Adipocyte (in vitro differentiated cells): ENCODE results near the gene SLC39A8.
"Not testable (repeated sequence)": the region's sequence is repeated elsewhere in the genome, so short reads cannot be mapped to it uniquely, and the experiment has no call there.

Source experiments
- DNase-seq: peaks from one replicate; pipeline ENCODE4 v3.0.0-alpha.2; 2015; ENCODE audit warnings: low read depth
- H3K27me3 ChIP-seq: replicated peaks from 2 replicates; pipeline ENCODE4 v1.7.0; 2013; ENCODE audit warnings: mild to moderate bottlenecking, low read length, moderate library complexity; ENCODE audit not compliant: control insufficient read depth, insufficient read depth
- H3K36me3 ChIP-seq: 2 replicates; pipeline ENCODE4 v1.7.0; 2013; ENCODE audit warnings: low read length, mild to moderate bottlenecking, moderate library complexity; ENCODE audit not compliant: control insufficient read depth, insufficient read depth, severe bottlenecking
- H3K4me1 ChIP-seq: 2 replicates; pipeline ENCODE4 v1.7.0; 2013; ENCODE audit warnings: mild to moderate bottlenecking, low read length, moderate library complexity; ENCODE audit not compliant: control insufficient read depth, insufficient read depth
- H3K4me3 ChIP-seq: 2 replicates; pipeline ENCODE4 v1.7.0; 2013; ENCODE audit warnings: mild to moderate bottlenecking, low read length, moderate library complexity
- H3K9ac ChIP-seq: 2 replicates; pipeline ENCODE4 v1.7.0; 2013; ENCODE audit warnings: mild to moderate bottlenecking, low read length, moderate library complexity
- H3K9me3 ChIP-seq: 2 replicates; pipeline ENCODE4 v1.7.0; 2013; ENCODE audit warnings: mild to moderate bottlenecking, low read length, moderate library complexity; ENCODE audit not compliant: control insufficient read depth

The SLC39A8 gene

DNA sequence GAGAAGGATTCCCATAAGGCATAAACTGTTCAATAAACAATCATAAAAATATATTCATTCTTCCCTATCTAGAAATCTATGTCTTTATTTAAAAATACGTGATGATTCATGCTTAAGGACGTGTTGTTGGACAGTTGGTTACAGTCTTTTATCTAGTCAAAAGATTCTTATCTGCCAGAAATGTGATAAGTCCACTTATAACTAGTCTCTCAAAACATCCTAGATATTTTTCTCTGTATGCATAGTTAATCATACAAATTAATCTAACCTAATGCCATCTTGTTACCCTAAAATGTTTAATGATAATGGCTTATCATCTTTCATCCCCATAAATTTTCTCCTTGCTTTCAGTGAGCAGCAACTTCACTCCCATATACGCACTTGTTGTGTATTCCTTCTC, 89.0 kb downstream of the SLC39A8 start:
- Histone ChIP-seq H3K9me3 (no peaks in the 10 kb centered on the region), H3K27me3 (no peaks in the 10 kb centered on the region), H3K9ac (no peak overlapping the region), H3K4me3 (no peak overlapping the region), H3K36me3 (no peaks in the 10 kb centered on the region), H3K4me1 (no peaks in the 10 kb centered on the region)
- DNase-seq, result no peak

DNA sequence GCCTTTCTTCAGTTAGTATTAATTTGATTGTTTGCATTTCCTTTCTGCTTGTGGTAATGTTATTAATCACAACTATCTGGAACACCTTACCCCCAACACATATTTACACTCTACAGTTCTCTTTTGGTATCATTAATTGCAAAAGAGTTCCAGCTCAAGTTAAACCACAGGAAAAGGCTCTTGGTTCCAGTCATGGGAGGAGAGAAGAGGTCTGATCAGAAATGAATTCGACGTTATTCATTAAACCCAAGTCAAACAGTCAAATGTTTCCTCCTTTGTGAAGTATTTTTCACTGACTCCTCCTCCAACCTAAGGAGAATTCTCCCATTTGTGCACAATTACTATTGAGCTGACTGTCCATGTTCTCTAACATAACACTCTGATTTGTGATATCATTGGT, 91.4 kb downstream of the SLC39A8 start:
- Histone ChIP-seq H3K9me3 (no peaks in the 10 kb centered on the region), H3K36me3 (no peaks in the 10 kb centered on the region), H3K4me1 (no peaks in the 10 kb centered on the region), H3K9ac (no peak overlapping the region), H3K4me3 (no peak overlapping the region), H3K27me3 (no peaks in the 10 kb centered on the region)
- DNase-seq, result no peak

DNA sequence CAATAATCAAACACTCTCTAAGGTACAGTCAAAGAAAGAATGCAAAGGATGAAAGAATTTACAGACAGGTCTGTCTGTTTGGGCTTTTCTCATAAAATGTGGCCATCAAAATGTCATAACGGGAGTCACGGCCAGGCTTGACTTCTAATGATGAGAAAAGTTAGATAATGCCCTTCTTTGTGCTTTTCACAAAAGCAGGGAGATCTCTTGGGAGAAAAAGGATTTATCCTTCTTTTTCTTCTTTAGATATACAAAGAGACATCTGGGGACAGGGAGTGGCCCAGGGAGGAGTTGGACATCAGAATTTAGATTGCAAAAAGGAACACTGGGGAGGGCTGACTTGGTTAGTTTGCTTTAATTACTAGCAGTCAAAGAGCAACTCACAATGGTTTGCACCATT, 93.1 kb downstream of the SLC39A8 start:
- Histone ChIP-seq H3K9ac (no peak overlapping the region), H3K4me1 (no peaks in the 10 kb centered on the region), H3K36me3 (no peaks in the 10 kb centered on the region), H3K4me3 (no peak overlapping the region), H3K27me3 (no peaks in the 10 kb centered on the region), H3K9me3 (no peaks in the 10 kb centered on the region)
- no peak for DNase-seq

DNA sequence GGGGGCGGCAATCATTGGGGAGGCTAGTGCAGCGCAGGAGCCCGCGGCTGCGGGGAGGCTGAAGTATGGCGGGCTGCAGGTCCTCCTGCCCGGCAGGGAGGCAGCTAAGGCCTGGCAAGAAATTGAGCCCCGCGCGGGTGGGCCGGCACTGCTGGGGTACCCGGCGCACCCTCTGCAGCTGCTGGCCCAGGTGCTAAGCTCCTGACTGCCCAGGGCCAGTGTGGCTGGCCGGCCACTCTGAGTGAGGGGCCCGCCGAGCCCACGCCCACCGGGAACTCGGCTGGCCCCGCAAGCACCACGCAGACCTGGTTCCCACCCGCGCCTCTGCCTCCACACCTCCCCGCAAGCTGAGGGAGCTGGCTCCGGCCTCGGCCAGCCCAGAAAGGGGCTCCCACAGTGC, 94.9 kb downstream of the SLC39A8 start:
- H3K4me3 ChIP-seq, result no peak overlapping the region
- H3K9ac ChIP-seq, result no peak overlapping the region
- H3K4me1 ChIP-seq, result no peaks in the 10 kb centered on the region
- H3K9me3 ChIP-seq, result no peaks in the 10 kb centered on the region
- no peaks in the 10 kb centered on the region for H3K27me3 ChIP-seq
- H3K36me3 ChIP-seq, result no peaks in the 10 kb centered on the region
- no peak for DNase-seq

DNA sequence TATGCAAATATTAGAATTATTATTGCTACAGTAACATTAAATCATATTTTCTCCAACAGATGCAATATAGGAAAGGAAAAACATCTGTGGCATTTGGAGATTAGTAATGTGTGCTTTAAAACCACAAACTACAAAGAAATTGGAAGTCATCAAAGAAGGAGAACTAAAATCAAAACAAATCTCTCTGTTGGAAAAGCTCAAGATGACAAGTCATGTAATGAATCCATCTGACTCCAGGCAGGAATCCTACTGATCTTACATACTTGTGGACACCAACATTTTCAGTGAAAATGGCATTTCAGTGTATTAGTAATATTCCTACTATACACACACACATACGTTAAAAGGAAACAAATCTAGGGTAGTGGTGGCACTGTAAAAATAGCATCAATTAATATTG, 98.2 kb downstream of the SLC39A8 start:
- peak; percentile 40 for DNase-seq
- Histone ChIP-seq H3K36me3 (no peaks in the 10 kb centered on the region), H3K9me3 (no peaks in the 10 kb centered on the region), H3K9ac (no peak overlapping the region), H3K4me3 (no peak overlapping the region), H3K4me1 (no peaks in the 10 kb centered on the region), H3K27me3 (no peaks in the 10 kb centered on the region)

DNA sequence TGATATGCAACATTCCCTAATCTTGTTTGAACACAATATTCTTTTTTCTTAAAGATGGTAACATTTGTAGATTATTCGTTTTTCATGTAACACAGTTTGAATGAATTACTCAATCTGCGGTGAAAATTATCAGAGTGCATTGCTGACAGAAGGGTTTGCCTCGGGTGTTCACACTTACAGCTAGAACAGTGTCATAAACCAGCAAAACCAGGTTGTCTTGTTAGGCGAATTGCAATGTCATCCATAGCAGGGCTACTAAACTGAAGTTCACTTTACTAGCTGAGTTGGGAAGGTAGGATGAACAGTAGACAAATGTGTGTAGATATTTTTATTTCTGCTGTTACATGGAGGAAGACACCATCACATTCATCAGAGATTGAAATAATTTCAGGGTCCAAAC, 98.9 kb downstream of the SLC39A8 start:
- H3K36me3 ChIP-seq, result no peaks in the 10 kb centered on the region
- H3K4me3 ChIP-seq, result no peak overlapping the region
- H3K9me3 ChIP-seq, result no peaks in the 10 kb centered on the region
- no peaks in the 10 kb centered on the region for H3K4me1 ChIP-seq
- no peaks in the 10 kb centered on the region for H3K27me3 ChIP-seq
- no peak for DNase-seq
- H3K9ac ChIP-seq, result no peak overlapping the region

DNA sequence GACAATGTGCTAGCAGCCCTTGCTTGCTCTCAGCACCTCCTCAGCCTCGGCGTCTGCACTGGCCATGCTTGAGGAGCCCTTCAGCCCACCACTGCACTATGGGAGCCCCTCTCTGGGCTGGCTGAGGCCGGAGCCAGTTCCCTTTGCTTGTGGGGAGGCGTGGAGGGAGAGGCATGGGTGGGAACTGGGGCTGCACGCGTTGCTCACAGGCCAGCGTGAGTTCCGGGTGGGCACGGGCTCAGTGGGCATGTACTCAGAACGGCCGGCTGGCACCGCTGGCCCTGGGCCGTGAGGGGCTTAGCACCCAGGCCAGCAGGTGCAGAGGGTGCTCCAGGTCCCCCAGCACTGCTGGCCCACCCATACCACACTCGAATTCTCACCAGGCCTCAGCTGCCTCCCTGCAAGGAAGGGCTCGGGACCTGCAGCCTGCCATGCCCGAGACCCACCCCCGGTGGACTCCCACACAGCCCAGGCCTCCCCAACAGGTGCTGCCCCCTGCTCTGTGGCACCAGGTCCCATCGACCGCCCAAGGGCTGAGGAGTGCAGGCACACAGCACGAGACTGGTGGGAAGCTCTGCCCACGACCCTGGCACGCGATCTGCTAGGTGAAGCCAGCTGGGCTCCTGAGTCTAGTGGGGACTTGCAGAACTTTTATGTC, 100.3 kb downstream of the SLC39A8 start:
- no peaks in the 10 kb centered on the region for H3K36me3 ChIP-seq

DNA sequence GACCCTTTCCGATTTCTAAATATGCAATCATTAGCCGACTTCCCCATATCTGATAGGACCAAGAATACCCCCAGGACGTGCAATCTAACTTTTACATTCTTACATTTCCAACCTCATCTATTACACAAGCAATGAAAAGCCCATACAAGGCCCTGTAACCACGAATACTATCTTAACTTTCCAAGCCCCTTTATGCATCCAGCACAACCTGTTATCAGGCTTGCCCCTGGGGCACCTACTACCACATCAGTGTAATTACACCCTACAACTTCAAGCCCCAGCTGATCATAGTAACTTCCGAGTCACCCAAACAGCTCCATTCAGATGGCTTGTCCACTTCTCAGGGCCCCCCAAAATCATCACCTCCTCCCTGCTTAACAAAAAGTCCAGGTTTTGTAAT, 102.0 kb downstream of the SLC39A8 start:
- not testable (repeated sequence) for H3K4me3 ChIP-seq, DNase-seq, H3K9me3 ChIP-seq, H3K27me3 ChIP-seq, H3K36me3 ChIP-seq, H3K4me1 ChIP-seq, H3K9ac ChIP-seq

More for the DNA sequence above, 100.3 kb downstream of the SLC39A8 start:
- no peaks in the 10 kb centered on the region for H3K4me1 ChIP-seq
- no peaks in the 10 kb centered on the region for H3K9me3 ChIP-seq
- H3K9ac ChIP-seq, result no peak overlapping the region
- DNase-seq, result no peak
- no peak overlapping the region for H3K4me3 ChIP-seq
- no peaks in the 10 kb centered on the region for H3K27me3 ChIP-seq

DNA sequence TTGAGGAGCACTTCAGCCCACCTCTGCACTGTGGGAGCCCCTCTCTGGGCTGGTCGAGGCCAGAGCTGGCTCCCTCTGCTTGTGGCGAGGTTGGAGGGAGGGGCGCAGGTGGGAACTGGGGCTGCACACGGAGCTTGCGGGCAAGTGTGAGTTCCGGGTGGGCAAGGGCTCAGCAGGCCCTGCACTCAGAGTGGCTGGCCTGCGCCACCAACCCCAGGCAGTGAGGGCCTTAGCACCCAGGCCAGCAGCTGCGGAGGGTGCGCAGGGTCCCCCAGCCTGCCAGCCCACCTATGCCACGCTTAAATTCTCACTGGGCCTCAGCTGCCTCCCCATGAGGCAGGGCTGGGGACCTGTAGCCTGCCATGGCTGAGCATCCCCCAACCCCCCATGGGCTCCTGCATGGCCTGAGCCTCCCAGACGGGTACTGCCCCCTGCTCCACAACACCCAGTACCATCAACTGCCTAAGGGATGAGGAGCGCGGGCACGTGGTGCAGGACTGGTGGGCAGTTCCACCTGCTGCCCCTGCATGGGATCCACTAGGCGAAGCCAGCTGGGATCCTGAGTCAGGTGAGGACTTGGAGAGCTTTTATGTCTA, 110.9 kb downstream of the SLC39A8 start:
- no peaks in the 10 kb centered on the region for H3K4me1 ChIP-seq
- H3K9me3 ChIP-seq, result no peaks in the 10 kb centered on the region
- H3K4me3 ChIP-seq, result no peak overlapping the region
- DNase-seq, result no peak
- no peak overlapping the region for H3K9ac ChIP-seq
- no peaks in the 10 kb centered on the region for H3K36me3 ChIP-seq
- H3K27me3 ChIP-seq, result no peaks in the 10 kb centered on the region

DNA sequence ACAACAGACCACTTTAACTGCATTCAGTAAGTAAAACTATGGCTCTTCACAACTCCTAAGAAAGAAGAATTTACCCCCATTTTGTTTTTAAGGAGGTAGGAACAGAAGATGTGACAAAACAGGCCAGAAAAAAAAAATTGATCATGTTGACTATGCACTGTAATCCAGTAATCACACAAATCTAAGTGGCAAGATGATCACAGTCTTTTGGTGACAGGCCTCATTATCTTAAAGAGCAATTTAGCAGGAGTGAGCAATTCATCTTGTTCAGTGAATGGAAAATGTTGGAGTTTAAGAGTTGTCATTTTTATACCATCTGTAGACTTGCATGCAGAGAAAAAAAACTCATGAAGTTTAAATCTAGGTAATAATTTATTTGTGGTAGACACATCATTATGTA, 115.1 kb downstream of the SLC39A8 start:
- no peak overlapping the region for H3K9ac ChIP-seq
- H3K4me3 ChIP-seq, result no peak overlapping the region
- no peaks in the 10 kb centered on the region for H3K36me3 ChIP-seq
- DNase-seq, result no peak
- no peaks in the 10 kb centered on the region for H3K9me3 ChIP-seq
- no peaks in the 10 kb centered on the region for H3K27me3 ChIP-seq
- no peaks in the 10 kb centered on the region for H3K4me1 ChIP-seq

DNA sequence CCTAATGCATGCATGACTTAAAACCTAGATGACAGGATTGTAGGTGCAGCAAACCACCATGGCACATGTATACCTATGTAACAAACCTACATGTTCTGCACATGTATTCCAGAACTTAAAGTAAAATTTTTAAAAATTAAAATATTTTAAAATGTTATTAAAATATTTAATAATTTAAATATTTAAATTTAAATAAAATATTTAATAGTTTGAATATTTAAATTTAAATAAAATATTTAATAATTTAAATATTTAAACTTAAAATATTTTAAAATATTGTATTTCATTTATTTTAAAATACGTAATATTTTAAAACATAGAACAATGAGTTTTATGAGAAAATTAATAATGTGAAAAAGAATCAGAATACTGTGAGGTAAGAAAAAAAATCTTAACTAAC, 117.9 kb downstream of the SLC39A8 start:
- Histone ChIP-seq H3K4me3 (no peak overlapping the region), H3K9ac (no peak overlapping the region), H3K27me3 (no peaks in the 10 kb centered on the region), H3K36me3 (no peaks in the 10 kb centered on the region), H3K9me3 (no peaks in the 10 kb centered on the region), H3K4me1 (no peaks in the 10 kb centered on the region)
- DNase-seq, result no peak

DNA sequence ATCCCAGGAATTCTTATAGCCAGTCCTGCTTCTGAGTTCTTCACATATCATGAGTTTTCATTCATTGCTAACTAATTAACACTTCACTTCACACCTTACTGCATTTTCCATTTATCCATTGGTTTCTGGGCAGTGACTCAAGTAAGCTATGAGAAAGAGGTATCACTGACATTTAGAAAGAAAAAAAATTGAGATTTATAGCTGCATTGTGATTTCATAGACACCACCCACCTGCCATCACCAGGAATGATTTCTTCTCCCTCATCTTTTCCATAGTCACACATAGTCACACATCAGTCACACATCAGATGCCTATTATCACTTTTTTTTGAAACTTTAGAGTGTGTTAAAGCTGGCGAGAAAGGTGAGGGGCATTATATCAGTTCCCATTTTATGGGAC, 121.8 kb downstream of the SLC39A8 start:
- H3K4me1 ChIP-seq, result no peaks in the 10 kb centered on the region
- no peak overlapping the region for H3K4me3 ChIP-seq
- no peak for DNase-seq
- no peak overlapping the region for H3K9ac ChIP-seq
- no peaks in the 10 kb centered on the region for H3K9me3 ChIP-seq
- H3K36me3 ChIP-seq, result no peaks in the 10 kb centered on the region
- H3K27me3 ChIP-seq, result no peaks in the 10 kb centered on the region
